NCI-H510A (cell line): ENCODE measurements around the gene ATPAF2.

Experiments
- DNase-seq: peaks from one replicate; lab custom pipeline; 2025; lab: John Stamatoyannopoulos, UW

Gene ATPAF2

GRCh38 chr17:17985555-17985954 lies 53.4 kb downstream of the ATPAF2 start:
- no peak for DNase-seq

DNA sequence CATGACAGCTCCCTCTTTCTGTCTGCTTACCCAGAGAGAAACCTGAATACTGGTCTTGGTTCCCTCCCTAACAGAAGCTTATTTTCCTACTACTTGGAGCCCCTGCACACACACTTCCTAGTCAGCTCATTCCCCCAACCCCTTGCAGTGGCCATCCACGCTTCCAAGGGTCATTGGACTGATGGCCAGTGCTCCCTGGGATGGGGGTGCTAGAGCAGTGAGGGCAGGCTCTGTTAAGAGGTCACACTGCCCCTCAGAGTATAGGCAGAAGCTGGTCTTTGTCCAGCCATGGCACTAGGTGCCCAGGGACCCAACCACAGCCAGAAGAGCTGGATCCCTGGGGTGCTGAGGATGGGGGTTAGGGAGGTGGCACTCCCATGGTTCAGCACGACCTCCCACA lies 53.8 kb downstream of the ATPAF2 start:
- DNase-seq, result no peak

DNA sequence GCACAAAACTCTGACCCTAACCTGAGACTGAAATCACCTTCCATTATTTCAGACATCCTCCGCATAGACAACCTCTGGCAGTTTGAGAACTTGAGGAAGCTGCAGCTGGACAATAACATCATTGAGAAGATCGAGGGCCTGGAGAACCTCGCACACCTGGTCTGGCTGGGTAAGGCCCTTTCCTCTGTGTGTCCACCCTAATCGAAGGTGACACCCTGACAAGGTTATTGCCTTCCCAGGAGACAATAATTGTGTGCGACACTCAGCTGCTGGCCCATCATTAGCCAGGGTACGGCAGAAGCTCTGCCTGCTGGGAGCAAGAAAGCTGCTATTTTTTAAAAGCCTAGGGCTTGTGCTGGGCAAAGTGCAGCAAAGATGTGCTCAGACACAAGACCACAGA lies 55.2 kb downstream of the ATPAF2 start:
- DNase-seq, result no peak

- DNase-seq, result no peak
Measured at GRCh38 chr17:17983376-17983775, 55.6 kb downstream of the ATPAF2 start.

- DNase-seq, result no peak
Measured at GRCh38 chr17:17982801-17983200, 56.2 kb downstream of the ATPAF2 start.

DNA sequence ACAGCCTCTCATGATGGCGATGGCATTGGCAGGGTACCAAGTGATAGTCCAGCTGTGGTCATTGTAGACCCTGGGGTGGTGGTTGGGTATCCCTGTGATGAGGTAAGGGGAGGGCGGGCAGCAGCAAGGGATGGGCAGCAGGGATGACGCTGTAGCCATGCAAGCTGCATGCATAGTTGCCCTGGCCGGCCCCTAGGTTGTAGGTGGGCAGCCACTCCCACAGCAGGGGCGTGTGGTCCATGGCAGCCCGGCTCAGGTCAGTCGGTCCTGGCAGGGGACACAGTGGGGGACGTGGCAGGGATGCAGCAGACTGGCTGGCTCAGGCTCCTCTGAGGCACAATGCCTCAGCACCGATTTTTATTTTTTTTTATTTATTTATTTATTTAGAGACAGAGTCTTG lies 57.6 kb downstream of the ATPAF2 start:
- DNase-seq, result no peak

GRCh38 chr17:17979778-17980177 lies 59.2 kb downstream of the ATPAF2 start:
- no peak for DNase-seq

GRCh38 chr17:17978481-17979424 lies 60.2 kb downstream of the ATPAF2 start:
- no peak for DNase-seq

DNA sequence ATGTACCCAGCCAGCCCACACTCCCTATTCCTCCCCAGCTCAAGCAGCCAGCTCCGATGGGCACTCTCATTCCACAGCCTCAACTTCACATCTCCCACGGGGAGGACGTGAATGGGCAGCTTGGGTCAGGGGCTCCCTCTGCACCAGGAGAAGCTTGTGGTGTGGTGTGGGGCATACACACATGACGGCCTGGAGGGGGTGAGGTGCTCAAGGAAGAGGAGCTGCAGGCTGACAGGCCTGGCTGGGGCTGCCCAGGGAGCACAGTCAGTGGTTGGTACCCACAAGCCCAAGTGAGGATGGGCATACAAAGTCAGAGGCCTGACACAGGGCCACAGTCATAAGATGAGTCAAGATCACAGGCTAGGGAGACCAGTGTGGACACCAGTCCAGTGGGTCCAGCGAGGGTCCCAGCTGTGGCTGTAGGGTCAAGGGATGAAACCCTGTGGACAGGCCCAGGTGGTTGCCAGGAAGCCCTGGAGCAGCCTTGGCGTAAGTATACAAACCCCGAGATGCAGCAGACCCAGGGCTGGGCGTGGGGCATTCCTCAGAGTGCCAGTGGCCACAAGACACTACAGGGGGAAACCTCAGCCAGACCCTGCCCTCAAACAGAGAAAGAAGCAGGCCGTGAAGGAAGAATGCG lies 61.9 kb downstream of the ATPAF2 start:
- no peak for DNase-seq

DNA sequence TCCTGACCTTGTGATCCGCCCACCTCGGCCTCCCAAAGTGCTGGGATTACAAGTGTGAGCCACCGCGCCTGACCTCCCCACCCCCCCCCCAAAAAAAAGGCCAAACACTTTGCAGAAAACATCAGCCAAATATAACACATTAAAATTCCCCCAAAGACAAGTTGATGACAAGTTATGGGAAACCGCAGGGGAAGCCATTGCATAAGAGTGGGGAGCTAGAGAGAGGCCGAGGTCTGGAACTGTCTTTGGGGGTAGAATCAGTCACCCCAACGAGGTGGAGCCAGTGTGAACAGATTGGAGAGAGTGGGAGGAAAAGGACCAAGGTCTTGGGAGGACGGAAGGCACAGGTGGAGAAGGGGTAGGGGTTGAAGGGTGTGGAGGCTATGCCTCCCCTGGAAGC lies 63.5 kb downstream of the ATPAF2 start:
- DNase-seq, result no peak

- no peak for DNase-seq
Measured at GRCh38 chr17:17972952-17973254, 66.1 kb downstream of the ATPAF2 start.

- DNase-seq, result peak; percentile 99
Measured at GRCh38 chr17:17972126-17972951, 66.6 kb downstream of the ATPAF2 start, which contains the start of the genes DRC3 and TOM1L2. TSS of gene DRC3 (plus strand) at chr17:17972862. CDS start at chr17:17977599, 4,737 bp downstream. TSS of gene TOM1L2 (minus strand) at chr17:17972400. CDS start at chr17:17972313, 87 bp downstream.

- DNase-seq, result no peak
Measured at GRCh38 chr17:17971431-17972125, 67.4 kb downstream of the ATPAF2 start.

DNA sequence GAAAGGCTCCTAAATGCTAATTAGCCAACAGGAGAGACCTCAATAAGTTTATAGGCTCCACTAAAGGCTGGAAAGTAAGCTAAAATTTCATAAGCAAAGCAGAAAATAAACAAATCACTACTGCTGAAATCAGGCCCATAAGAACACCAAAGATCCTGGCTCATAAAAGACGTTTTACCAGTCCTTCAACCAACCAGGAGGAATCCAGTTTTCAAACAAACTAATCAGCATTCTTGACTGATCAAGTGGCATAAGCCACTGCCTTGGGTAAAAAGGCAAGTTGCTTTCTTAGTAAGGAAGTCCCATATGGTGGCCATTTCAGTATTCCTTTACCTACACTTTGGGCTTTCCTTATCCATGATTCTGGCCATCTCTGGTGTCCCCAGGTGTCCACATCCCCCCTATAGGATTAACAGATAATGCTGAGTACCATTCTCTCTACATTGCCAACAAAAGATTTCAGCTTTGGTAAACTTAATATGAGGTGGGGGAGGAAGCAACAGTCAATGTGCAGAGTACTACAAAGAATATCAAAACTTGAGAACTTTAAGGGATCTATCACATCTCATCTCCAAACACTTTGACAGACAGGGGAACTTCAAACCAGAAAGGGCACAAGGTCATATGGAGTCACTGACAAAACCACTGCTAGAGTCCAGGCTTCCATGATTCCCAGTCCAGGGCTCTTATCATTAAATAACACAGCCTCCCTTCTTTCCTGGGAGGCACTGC lies 68.1 kb downstream of the ATPAF2 start:
- no peak for DNase-seq
